Endodermal cell (in vitro differentiated cells): ENCODE results near the gene CCDC86. TPM values are rescaled to one million over a fixed set of nuclear protein-coding genes. Genes with fewer than 3 reads are reported as not detected.

ENCODE experiments used
- DNase-seq: peaks from one replicate; pipeline ENCODE4 v3.0.0-alpha.2; 2017
- H3K27ac ChIP-seq: 2 replicates; pipeline ENCODE4 v1.5.1; 2013; ENCODE audit warnings: mild to moderate bottlenecking, low read depth, low read length, moderate library complexity
- H3K27me3 ChIP-seq: 2 replicates; pipeline ENCODE4 v1.6.1; 2013; ENCODE audit warnings: mild to moderate bottlenecking, low read length, moderate library complexity; ENCODE audit not compliant: insufficient read depth, control insufficient read depth, poor library complexity, severe bottlenecking
- H3K36me3 ChIP-seq: 2 replicates; pipeline ENCODE4 v1.7.0; 2013; ENCODE audit warnings: mild to moderate bottlenecking, low read length, moderate library complexity; ENCODE audit not compliant: control insufficient read depth, insufficient read depth
- H3K4me1 ChIP-seq: one replicate; pipeline ENCODE4 v1.7.0; 2013; ENCODE audit warnings: low read length; ENCODE audit not compliant: control insufficient read depth, insufficient read depth
- H3K4me3 ChIP-seq: 2 replicates; pipeline ENCODE4 v1.5.1; 2013; ENCODE audit warnings: mild to moderate bottlenecking, low read length, moderate library complexity
- H3K9ac ChIP-seq: 2 replicates; pipeline ENCODE4 v1.6.1; 2013; ENCODE audit warnings: mild to moderate bottlenecking, low read length, moderate library complexity; ENCODE audit not compliant: poor library complexity, severe bottlenecking; ENCODE audit errors: extremely low read depth
- H3K9me3 ChIP-seq: 2 replicates; pipeline ENCODE4 v1.6.1; 2013; ENCODE audit warnings: mild to moderate bottlenecking, low read length, moderate library complexity; ENCODE audit not compliant: control insufficient read depth
- H3K27ac Mint-ChIP-seq: 2 replicates; pipeline ENCODE4 v1.8.0; 2020; ENCODE audit warnings: mixed read lengths
- H3K27me3 Mint-ChIP-seq: 2 replicates; pipeline ENCODE4 v1.8.0; 2021; ENCODE audit warnings: mild to moderate bottlenecking, mixed read lengths; ENCODE audit not compliant: insufficient read depth
- H3K36me3 Mint-ChIP-seq: 2 replicates; pipeline ENCODE4 v1.8.0; 2020; ENCODE audit warnings: low read depth, mixed read lengths
- H3K4me1 Mint-ChIP-seq: 2 replicates; pipeline ENCODE4 v1.8.0; 2020; ENCODE audit warnings: mixed read lengths
- H3K4me3 Mint-ChIP-seq: 2 replicates; pipeline ENCODE4 v1.8.0; 2020; ENCODE audit warnings: mild to moderate bottlenecking, moderate library complexity, mixed read lengths
- H3K9me3 Mint-ChIP-seq: 2 replicates; pipeline ENCODE4 v1.8.0; 2020; ENCODE audit warnings: mild to moderate bottlenecking, mixed read lengths
- WGBS, 2 experiments: methylation state at CpG; one replicate each; pipeline versions ENCODE4 v1.1.5 to v1.1.7; 2013; ENCODE audit warnings: missing lambda C conversion rate in 2 of 2, mixed read lengths in 1 of 2; ENCODE audit not compliant: insufficient coverage in 1 of 2, insufficient read length in 1 of 2; 5-methylcytosine and 5-hydroxymethylcytosine counted together
- total RNA-seq, 2 donors: library from RNA; stranded (reverse); fragmentation: NEBNext Ultra II Directional in 1 of 2; extraction: Animal tissue kit (Norgen Biotek cat#: 25700) in 1 of 2; gene quantifications; 2 replicates in 1 of 2; 3 replicates in 1 of 2; pipeline ENCODE4 v1.2.1, GENCODE V29; 2021
- TF ChIP-seq, protein P1 (sequence below): fragments of 200-600 bp; sonication (generic); conservative IDR thresholded peaks from 2 replicates; pipeline ENCODE4 v1.5.0; 2021; ENCODE audit warnings: antibody characterized with exemption, mild to moderate bottlenecking

Gene CCDC86
- total RNA-seq, 2 donors from 2014 or later, result 22.4 to 27.9 TPM

DNA sequence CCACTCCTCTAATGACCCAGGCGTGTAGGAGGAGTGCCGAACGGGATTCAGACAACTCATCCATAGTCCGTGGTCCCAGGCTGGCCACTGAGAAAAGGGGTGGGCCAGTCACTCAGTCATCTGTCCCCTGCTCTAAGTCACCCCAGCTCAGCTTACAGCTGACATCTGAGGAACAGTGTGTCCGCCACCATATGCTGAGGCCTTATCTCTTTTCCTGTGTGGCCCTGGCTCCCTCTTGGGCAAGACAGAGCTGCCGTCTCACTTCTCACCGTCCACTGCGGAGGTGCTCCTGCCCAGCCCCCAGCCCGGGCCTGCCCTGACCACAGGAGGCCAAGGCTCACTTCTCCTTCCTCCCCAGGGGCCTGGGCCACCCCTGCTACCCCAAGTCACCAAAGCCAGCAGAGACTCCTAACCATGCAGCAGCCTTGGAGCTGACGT is 6.8 kb downstream of the CCDC86 start:
- H3K9me3 Mint-ChIP-seq, result no peaks in the 10 kb centered on the region
- 90% methylated on average over 8 to 10 of the region's 10 CpGs for WGBS, 2 experiments
- DNase-seq, result no peak
- peaks cover 29% of the 10 kb centered on the region for H3K36me3 Mint-ChIP-seq
- Histone ChIP-seq H3K4me3 (no peak overlapping the region), H3K36me3 (peaks cover 5% of the 10 kb centered on the region), H3K27me3 (no peaks in the 10 kb centered on the region), H3K4me1 (peaks cover 9% of the 10 kb centered on the region), H3K9me3 (no peaks in the 10 kb centered on the region), H3K9ac (no peak overlapping the region), H3K27ac (no peak overlapping the region)
- peaks cover 16% of the 10 kb centered on the region for H3K27me3 Mint-ChIP-seq
- TF ChIP-seq, protein P1, sequence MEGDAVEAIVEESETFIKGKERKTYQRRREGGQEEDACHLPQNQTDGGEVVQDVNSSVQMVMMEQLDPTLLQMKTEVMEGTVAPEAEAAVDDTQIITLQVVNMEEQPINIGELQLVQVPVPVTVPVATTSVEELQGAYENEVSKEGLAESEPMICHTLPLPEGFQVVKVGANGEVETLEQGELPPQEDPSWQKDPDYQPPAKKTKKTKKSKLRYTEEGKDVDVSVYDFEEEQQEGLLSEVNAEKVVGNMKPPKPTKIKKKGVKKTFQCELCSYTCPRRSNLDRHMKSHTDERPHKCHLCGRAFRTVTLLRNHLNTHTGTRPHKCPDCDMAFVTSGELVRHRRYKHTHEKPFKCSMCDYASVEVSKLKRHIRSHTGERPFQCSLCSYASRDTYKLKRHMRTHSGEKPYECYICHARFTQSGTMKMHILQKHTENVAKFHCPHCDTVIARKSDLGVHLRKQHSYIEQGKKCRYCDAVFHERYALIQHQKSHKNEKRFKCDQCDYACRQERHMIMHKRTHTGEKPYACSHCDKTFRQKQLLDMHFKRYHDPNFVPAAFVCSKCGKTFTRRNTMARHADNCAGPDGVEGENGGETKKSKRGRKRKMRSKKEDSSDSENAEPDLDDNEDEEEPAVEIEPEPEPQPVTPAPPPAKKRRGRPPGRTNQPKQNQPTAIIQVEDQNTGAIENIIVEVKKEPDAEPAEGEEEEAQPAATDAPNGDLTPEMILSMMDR, result no peak
- H3K4me1 Mint-ChIP-seq, result peaks cover 20% of the 10 kb centered on the region
- H3K4me3 Mint-ChIP-seq, result no peak overlapping the region
- no peak overlapping the region for H3K27ac Mint-ChIP-seq

DNA sequence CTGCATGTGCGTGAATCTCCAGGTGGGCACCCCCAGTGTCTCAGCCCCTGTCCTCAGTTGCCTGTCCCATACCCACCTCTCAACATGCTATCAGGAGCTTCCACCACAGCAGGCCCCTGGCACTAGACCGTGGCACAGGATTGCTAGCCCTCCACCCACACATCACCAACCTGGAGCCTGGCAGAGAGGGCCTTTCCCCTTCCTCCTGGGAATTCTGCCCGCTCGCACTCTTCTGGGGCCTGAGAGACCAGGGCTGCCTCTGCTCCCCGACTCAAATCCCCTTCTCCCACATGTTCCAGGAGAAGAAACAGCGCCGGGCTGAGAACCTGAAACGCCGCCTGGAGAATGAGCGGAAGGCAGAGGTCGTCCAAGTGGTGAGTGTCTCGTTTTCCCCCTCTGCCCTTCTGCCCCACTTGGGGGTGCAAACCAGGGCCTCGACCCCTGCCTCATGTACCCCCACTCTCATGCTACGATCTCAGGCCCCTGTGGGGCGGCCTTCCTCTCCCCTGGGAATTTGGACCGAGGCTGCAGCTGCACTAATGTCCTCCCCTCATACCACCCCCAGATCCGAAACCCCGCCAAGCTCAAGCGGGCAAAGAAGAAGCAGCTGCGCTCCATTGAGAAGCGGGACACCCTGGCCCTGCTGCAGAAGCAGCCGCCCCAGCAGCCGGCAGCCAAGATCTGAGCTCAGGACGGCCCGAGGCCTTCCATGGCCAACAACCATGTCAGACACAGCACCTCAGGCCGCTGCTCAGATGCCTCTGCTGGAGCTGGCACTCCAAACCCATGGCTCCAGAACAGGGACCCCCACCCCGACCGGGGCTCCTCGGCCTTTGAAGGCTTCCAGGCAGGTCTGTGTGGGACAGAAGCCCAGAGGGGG is 8.0 kb downstream of the CCDC86 start:
- H3K36me3 Mint-ChIP-seq, result peaks cover 29% of the 10 kb centered on the region
- H3K27me3 Mint-ChIP-seq, result peaks cover 27% of the 10 kb centered on the region
- H3K9me3 Mint-ChIP-seq, result no peaks in the 10 kb centered on the region
- Histone ChIP-seq H3K27ac (no peak overlapping the region), H3K9ac (no peak overlapping the region), H3K27me3 (peaks cover 11% of the 10 kb centered on the region), H3K36me3 (peaks cover 5% of the 10 kb centered on the region), H3K4me1 (no peaks in the 10 kb centered on the region), H3K9me3 (no peaks in the 10 kb centered on the region), H3K4me3 (no peak overlapping the region)
- no peak for DNase-seq
- no peak overlapping the region for H3K27ac Mint-ChIP-seq
- H3K4me1 Mint-ChIP-seq, result peaks cover 9% of the 10 kb centered on the region
- 94 to 98% methylated on average over 15 to 29 of the region's 29 CpGs for WGBS, 2 experiments
- H3K4me3 Mint-ChIP-seq, result no peak overlapping the region
- TF ChIP-seq, protein P1, result no peak

DNA sequence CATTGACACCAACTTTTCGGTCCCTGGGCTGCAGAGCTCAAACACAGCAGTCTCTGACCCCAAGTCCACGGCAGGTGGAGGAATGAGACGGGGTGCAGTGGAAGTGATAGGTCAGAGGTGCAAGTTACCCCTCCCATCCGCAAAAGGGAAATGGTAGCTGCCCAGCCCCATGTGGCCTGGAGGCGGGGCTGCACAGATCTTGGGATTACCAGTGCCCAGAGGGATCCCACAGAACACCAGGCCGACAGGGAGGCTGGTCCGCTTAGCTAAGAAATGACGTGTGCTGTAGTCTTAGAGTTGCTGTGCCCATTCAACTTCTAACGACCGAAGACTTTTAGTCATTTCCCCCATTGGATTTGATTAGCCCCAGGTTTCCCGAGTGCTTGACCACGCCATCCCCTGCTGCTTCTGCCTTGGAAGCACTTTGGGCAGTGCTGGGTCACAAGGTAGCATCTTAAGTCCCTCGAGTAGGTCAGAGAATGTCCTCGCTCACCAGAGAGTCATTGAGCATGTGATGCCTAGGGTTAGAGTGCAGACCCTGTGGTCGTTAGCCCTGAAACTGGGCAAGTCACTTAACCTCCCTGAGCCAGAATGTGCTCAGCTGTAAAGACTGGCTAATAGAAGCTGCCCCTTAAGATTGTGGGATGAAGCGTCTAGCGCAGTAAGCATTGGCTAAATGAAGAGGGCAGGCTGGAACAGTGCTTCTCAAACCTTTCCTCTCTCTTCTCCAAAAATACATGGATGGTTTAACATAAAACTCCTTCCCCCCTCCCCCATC is 9.6 kb downstream of the CCDC86 start:
- Mint-ChIP-seq H3K4me3 (no peak overlapping the region), H3K9me3 (no peaks in the 10 kb centered on the region), H3K36me3 (peaks cover 27% of the 10 kb centered on the region), H3K4me1 (peaks cover 4% of the 10 kb centered on the region), H3K27me3 (peaks cover 44% of the 10 kb centered on the region), H3K27ac (no peak overlapping the region)
- Histone ChIP-seq H3K4me3 (no peak overlapping the region), H3K9me3 (no peaks in the 10 kb centered on the region), H3K27ac (no peak overlapping the region), H3K36me3 (peaks cover 5% of the 10 kb centered on the region), H3K9ac (no peak overlapping the region), H3K27me3 (peaks cover 14% of the 10 kb centered on the region), H3K4me1 (no peaks in the 10 kb centered on the region)
- DNase-seq, result no peak
- TF ChIP-seq, protein P1, result no peak
- 87 to 93% methylated on average over 17 of the region's 17 CpGs for WGBS, 2 experiments
